GM23248 (cell line): Measurements from ENCODE around the gene CDC42EP5.

Experiments used
- EZH2 ChIP-seq: fragments of 200-600 bp; sonication (generic); IDR thresholded peaks from 2 replicates; pipeline ENCODE4 v1.6.1; 2018; ENCODE audit warnings: antibody characterized with exemption, mild to moderate bottlenecking; ENCODE audit not compliant: insufficient read depth, poor library complexity, severe bottlenecking
- EZH2phosphoT487 ChIP-seq: fragments of 200-600 bp; sonication (generic); IDR thresholded peaks from 2 replicates; pipeline ENCODE4 v1.6.1; 2018; ENCODE audit warnings: antibody characterized with exemption, moderate library complexity, mild to moderate bottlenecking, low read depth; ENCODE audit not compliant: insufficient read depth

GRCh38 chr19:54420383-54421168 lies 52.5 kb downstream of the CDC42EP5 start:
- TF ChIP-seq EZH2, result no peak
- no peak for TF ChIP-seq EZH2phosphoT487
